Stimulated activated naive B cell treated with anti-CD40 and anti-IgM and Interleukin-4, amounts not matched to agents 10 μg/mL and 1 μg/mL and 100 μg/mL, for 72 hours (primary cell): ENCODE measurements around the gene FAM13A.
"Not testable (repeated sequence)": the region's sequence is repeated elsewhere in the genome, so short reads cannot be mapped to it uniquely, and the experiment has no call there.

Source experiments
- ATAC-seq, 2 donors: fragments of 150-1000 bp; cut with Tn5 transposase; replicated peaks; 2 replicates each; pipeline ENCODE4 v1.10.0; 2021; ENCODE audit warnings: moderate library complexity in 1 of 2
- DNase-seq: peaks from one replicate; pipeline ENCODE4 v3.0.0; 2021
- H3K27ac Mint-ChIP-seq: one replicate; pipeline ENCODE4 v1.8.0; 2022; ENCODE audit warnings: mild to moderate bottlenecking, mixed read lengths
- H3K27me3 Mint-ChIP-seq, 2 donors: one replicate each; pipeline ENCODE4 v1.8.0; 2022; ENCODE audit warnings: mixed read lengths in 2 of 2
- H3K36me3 Mint-ChIP-seq, 2 donors: one replicate each; pipeline ENCODE4 v1.8.0; 2022; ENCODE audit warnings: mixed read lengths in 2 of 2, mild to moderate bottlenecking in 1 of 2
- H3K4me1 Mint-ChIP-seq, 2 donors: one replicate each; pipeline ENCODE4 v1.8.0; 2022; ENCODE audit warnings: mixed read lengths in 2 of 2, mild to moderate bottlenecking in 1 of 2
- H3K4me3 Mint-ChIP-seq, 2 donors: one replicate each; pipeline ENCODE4 v1.8.0; 2022; ENCODE audit warnings: mild to moderate bottlenecking in 2 of 2, mixed read lengths in 2 of 2, moderate library complexity in 1 of 2
- H3K9me3 Mint-ChIP-seq, 2 donors: one replicate each; pipeline ENCODE4 v1.8.0; 2022; ENCODE audit warnings: mixed read lengths in 2 of 2, mild to moderate bottlenecking in 1 of 2

The FAM13A gene

DNA sequence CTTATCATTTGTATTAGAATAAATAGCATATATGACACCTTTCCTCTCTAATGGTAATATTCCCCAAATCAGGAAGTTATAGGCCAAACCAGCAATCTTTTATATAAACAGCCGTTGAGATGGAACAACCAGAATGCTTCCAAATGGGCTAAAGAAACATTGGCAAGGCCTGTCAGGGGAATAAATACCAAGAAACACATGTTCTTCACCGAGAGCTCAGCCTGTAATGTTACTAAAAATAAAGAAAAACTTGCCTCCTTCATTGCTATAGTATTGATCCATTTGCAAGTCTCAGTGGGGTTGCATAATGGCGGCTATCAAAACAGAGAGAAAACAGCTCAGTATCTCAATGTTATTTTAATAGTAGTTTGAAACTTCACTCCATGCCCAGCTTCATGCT is 104.9 kb downstream of the FAM13A start:
- H3K27ac Mint-ChIP-seq = no peak overlapping the region
- DNase-seq (no peak), ATAC-seq (no peak)
- H3K4me1 Mint-ChIP-seq = peaks cover 0 to 4% of the 10 kb centered on the region in 2 donors
- H3K27me3 Mint-ChIP-seq = no peaks in the 10 kb centered on the region
- H3K4me3 Mint-ChIP-seq = no peak overlapping the region
- H3K9me3 Mint-ChIP-seq = no peaks in the 10 kb centered on the region
- H3K36me3 Mint-ChIP-seq = no peaks in the 10 kb centered on the region

GRCh38 chr4:88949605-88950004 is 107.4 kb downstream of the FAM13A start:
- H3K4me3 Mint-ChIP-seq = no peak overlapping the region
- no peak overlapping the region for H3K27ac Mint-ChIP-seq
- no peaks in the 10 kb centered on the region for H3K27me3 Mint-ChIP-seq
- ATAC-seq (no peak), DNase-seq (no peak)
- H3K36me3 Mint-ChIP-seq = no peaks in the 10 kb centered on the region
- H3K4me1 Mint-ChIP-seq = peaks cover 0 to 4% of the 10 kb centered on the region in 2 donors
- no peaks in the 10 kb centered on the region for H3K9me3 Mint-ChIP-seq

GRCh38 chr4:88940506-88940905 is 116.5 kb downstream of the FAM13A start:
- Mint-ChIP-seq H3K4me3 (no peak overlapping the region), H3K4me1 (no peaks in the 10 kb centered on the region), H3K9me3 (no peaks in the 10 kb centered on the region), H3K27me3 (no peaks in the 10 kb centered on the region), H3K36me3 (no peaks in the 10 kb centered on the region), H3K27ac (no peak overlapping the region)
- no peak for ATAC-seq
- no peak for DNase-seq

DNA sequence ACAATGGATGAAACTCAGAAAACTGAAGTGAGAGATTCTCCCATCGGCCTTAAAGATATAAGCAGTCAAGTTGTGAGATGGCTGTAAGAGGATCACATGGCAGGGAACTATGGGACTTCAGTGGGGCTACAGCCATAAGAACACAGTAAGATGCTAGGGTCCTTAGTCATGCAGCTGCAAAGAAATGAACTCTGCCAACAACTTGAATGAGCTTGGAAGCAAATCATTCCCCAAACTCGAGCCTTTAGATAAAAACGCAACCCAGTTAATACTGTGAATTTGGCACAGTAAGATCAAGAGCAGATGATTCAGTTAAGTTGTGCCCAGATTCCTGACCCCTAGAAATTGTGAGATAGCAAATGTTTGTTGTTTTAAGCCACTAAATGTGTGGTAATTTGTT is 117.3 kb downstream of the FAM13A start:
- no peaks in the 10 kb centered on the region for H3K27me3 Mint-ChIP-seq
- no peaks in the 10 kb centered on the region for H3K4me1 Mint-ChIP-seq
- H3K4me3 Mint-ChIP-seq = no peak overlapping the region
- H3K36me3 Mint-ChIP-seq = no peaks in the 10 kb centered on the region
- DNase-seq (no peak), ATAC-seq (no peak)
- H3K27ac Mint-ChIP-seq = no peak overlapping the region
- no peaks in the 10 kb centered on the region for H3K9me3 Mint-ChIP-seq

DNA sequence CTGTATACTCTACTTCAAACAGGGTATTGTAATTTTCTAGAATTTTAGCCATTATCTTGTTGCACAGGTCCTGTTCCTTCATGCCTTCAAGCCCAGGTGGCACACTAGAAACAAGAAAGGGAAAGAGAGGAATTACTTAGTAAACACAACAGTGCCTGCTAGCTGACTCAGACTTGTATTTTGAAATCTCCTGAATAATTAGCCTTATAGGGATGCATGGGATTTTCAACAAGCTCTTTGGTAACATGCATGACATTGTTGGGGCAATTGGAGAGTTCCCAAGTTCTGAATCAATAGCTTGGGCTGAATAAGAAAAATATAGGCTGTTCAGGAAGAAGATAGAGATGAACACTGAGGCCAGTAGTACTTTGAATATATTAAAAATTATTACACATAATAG is 118.8 kb downstream of the FAM13A start:
- DNase-seq (no peak), ATAC-seq (no peak)
- Mint-ChIP-seq H3K27ac (no peak overlapping the region), H3K4me1 (no peaks in the 10 kb centered on the region), H3K36me3 (no peaks in the 10 kb centered on the region), H3K27me3 (no peaks in the 10 kb centered on the region), H3K9me3 (no peaks in the 10 kb centered on the region), H3K4me3 (no peak overlapping the region)

- Mint-ChIP-seq H3K4me1 (no peaks in the 10 kb centered on the region), H3K9me3 (no peaks in the 10 kb centered on the region), H3K4me3 (no peak overlapping the region), H3K36me3 (no peaks in the 10 kb centered on the region), H3K27ac (no peak overlapping the region), H3K27me3 (no peaks in the 10 kb centered on the region)
- no peak for ATAC-seq
- no peak for DNase-seq
Measured at GRCh38 chr4:88937081-88937480, 119.9 kb downstream of the FAM13A start.

GRCh38 chr4:88933414-88934160 is 123.4 kb downstream of the FAM13A start:
- Mint-ChIP-seq H3K4me3 (no peak overlapping the region), H3K36me3 (no peaks in the 10 kb centered on the region), H3K27ac (no peak overlapping the region), H3K4me1 (peaks cover 0 to 4% of the 10 kb centered on the region in 2 donors), H3K27me3 (no peaks in the 10 kb centered on the region), H3K9me3 (no peaks in the 10 kb centered on the region)
- no peak for DNase-seq
- ATAC-seq = no peak

DNA sequence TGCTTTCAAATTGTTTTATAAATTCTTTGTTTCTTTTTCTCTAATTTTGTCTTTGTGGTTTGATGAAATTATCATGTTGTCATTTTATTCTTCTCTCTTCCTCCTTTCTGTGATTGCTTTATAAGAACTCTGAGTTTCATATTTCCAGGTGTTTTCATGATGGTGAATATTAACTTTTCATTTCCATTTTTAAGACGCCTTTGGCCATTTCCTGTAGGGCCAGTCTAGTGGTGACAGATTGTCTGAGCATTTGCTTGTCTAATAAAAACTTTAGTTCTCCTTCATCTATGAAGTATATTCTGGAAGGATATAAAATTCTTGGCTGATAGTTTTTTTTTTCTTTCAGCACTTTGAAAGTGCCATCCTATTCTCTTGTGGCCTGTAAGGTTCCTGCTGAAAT is 128.1 kb downstream of the FAM13A start:
- ATAC-seq (no peak), DNase-seq (no peak)
- H3K4me3 Mint-ChIP-seq = no peak overlapping the region
- peaks cover 0 to 3% of the 10 kb centered on the region in 2 donors for H3K9me3 Mint-ChIP-seq
- no peak overlapping the region for H3K27ac Mint-ChIP-seq
- H3K4me1 Mint-ChIP-seq = peaks cover 0 to 5% of the 10 kb centered on the region in 2 donors
- H3K36me3 Mint-ChIP-seq = no peaks in the 10 kb centered on the region
- H3K27me3 Mint-ChIP-seq = no peaks in the 10 kb centered on the region

DNA sequence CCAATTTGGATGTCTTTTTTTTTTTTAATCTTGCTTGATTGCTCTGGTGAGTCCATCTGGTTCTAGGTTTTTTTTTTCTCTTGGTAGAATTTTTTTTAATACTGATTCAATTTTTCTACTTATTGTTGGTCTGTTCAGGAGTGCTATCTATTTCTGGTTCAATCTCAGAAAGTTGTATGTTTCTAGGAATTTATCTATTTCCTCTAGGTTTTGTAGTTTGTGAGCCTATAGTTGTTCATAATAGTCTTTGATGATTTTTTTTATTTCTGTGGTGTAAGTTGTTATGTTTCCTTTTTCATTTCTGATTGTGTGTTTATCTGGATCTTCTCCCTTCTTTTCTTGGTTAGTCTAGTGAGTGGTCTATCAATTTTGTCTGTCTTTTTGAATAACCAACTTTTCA is 129.6 kb downstream of the FAM13A start:
- no peaks in the 10 kb centered on the region for H3K27me3 Mint-ChIP-seq
- no peak overlapping the region for H3K27ac Mint-ChIP-seq
- H3K9me3 Mint-ChIP-seq = peaks cover 0 to 3% of the 10 kb centered on the region in 2 donors
- no peak overlapping the region for H3K4me3 Mint-ChIP-seq
- DNase-seq (no peak), ATAC-seq (no peak)
- peaks cover 0 to 5% of the 10 kb centered on the region in 2 donors for H3K4me1 Mint-ChIP-seq
- H3K36me3 Mint-ChIP-seq = no peaks in the 10 kb centered on the region

DNA sequence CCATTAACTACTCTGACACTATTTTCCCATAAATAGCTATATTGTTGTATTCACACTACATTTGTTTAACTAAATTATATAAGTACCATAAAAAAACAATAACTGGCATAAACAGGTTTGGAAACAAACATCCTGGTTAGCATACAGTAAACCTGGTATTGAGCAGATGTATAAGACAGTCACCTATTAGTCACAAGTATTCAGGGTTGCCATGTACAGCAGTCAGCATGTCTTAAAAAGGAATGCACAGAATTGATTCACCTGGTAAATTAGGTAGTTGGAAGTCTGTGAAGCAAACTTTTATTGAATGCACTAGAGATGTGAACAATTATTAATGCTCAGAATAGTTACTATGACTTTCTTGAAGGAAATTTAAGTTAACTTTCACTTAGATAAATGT is 137.9 kb downstream of the FAM13A start:
- Mint-ChIP-seq H3K4me3 (no peak overlapping the region), H3K27ac (no peak overlapping the region), H3K4me1 (no peaks in the 10 kb centered on the region), H3K36me3 (peaks cover 0 to 1% of the 10 kb centered on the region in 2 donors), H3K9me3 (peaks cover 4 to 5% of the 10 kb centered on the region in 2 donors), H3K27me3 (no peaks in the 10 kb centered on the region)
- no peak for ATAC-seq
- no peak for DNase-seq

- ATAC-seq = not testable (repeated sequence)
Measured at GRCh38 chr4:88913181-88913580, 143.8 kb downstream of the FAM13A start.

GRCh38 chr4:88911246-88912212 is 145.5 kb downstream of the FAM13A start:
- no peaks in the 10 kb centered on the region for H3K9me3 Mint-ChIP-seq
- ATAC-seq = no peak
- H3K4me3 Mint-ChIP-seq = no peak overlapping the region
- H3K4me1 Mint-ChIP-seq = no peaks in the 10 kb centered on the region
- H3K36me3 Mint-ChIP-seq = no peaks in the 10 kb centered on the region
- DNase-seq = no peak
- no peaks in the 10 kb centered on the region for H3K27me3 Mint-ChIP-seq
- H3K27ac Mint-ChIP-seq = no peak overlapping the region

More at GRCh38 chr4:88913181-88913580, 143.8 kb downstream of the FAM13A start:
- H3K9me3 Mint-ChIP-seq, H3K36me3 Mint-ChIP-seq, H3K4me1 Mint-ChIP-seq, H3K27me3 Mint-ChIP-seq, H3K27ac Mint-ChIP-seq, DNase-seq, H3K4me3 Mint-ChIP-seq: not testable (repeated sequence)

- Mint-ChIP-seq H3K27ac (no peak overlapping the region), H3K36me3 (no peaks in the 10 kb centered on the region), H3K4me1 (no peaks in the 10 kb centered on the region), H3K4me3 (no peak overlapping the region), H3K9me3 (no peaks in the 10 kb centered on the region), H3K27me3 (no peaks in the 10 kb centered on the region)
- DNase-seq (no peak), ATAC-seq (no peak)
Measured at GRCh38 chr4:88910101-88910500, 146.9 kb downstream of the FAM13A start.

DNA sequence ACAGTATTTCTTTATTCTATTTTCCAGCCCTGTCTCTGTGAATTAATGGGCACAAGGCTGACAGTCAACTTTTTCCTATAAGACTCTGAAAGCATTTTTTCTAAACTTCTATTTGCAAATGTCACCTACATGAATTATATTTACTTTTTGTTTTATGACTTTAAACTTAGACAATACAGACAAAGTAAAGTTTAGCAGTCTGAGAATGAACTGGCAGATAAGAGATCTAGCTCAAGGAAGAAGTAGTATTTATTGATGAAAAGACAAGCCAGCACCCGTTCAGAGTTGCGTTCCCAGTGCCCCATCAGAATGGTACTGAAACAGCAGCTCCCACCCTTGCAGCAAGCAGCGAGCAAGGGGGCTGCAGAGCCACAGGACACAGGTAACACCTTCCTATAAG is 148.5 kb downstream of the FAM13A start:
- no peak overlapping the region for H3K4me3 Mint-ChIP-seq
- ATAC-seq (no peak), DNase-seq (no peak)
- no peaks in the 10 kb centered on the region for H3K36me3 Mint-ChIP-seq
- no peaks in the 10 kb centered on the region for H3K4me1 Mint-ChIP-seq
- H3K27me3 Mint-ChIP-seq = no peaks in the 10 kb centered on the region
- H3K9me3 Mint-ChIP-seq = peaks cover 0 to 3% of the 10 kb centered on the region in 2 donors
- H3K27ac Mint-ChIP-seq = no peak overlapping the region

GRCh38 chr4:88908003-88908402 is 149.0 kb downstream of the FAM13A start:
- DNase-seq (no peak), ATAC-seq (no peak)
- no peaks in the 10 kb centered on the region for H3K4me1 Mint-ChIP-seq
- H3K9me3 Mint-ChIP-seq = peaks cover 0 to 3% of the 10 kb centered on the region in 2 donors
- no peak overlapping the region for H3K27ac Mint-ChIP-seq
- H3K27me3 Mint-ChIP-seq = no peaks in the 10 kb centered on the region
- no peaks in the 10 kb centered on the region for H3K36me3 Mint-ChIP-seq
- no peak overlapping the region for H3K4me3 Mint-ChIP-seq
